GM18505 (cell line): Measurements from ENCODE around the gene HPD.

Experiments
- ATAC-seq: cut with Tn5 transposase; IDR thresholded peaks from one replicate; pipeline ENCODE4 v1.9.1; 2021; ENCODE audit not compliant: unreplicated experiment
- POLR2A ChIP-seq: IDR thresholded peaks from 4 replicates; pipeline ENCODE4 v1.6.1; 2011; ENCODE audit warnings: borderline replicate concordance; ENCODE audit not compliant: insufficient read depth, insufficient read length; ENCODE audit errors: extremely low read depth

Gene HPD

DNA sequence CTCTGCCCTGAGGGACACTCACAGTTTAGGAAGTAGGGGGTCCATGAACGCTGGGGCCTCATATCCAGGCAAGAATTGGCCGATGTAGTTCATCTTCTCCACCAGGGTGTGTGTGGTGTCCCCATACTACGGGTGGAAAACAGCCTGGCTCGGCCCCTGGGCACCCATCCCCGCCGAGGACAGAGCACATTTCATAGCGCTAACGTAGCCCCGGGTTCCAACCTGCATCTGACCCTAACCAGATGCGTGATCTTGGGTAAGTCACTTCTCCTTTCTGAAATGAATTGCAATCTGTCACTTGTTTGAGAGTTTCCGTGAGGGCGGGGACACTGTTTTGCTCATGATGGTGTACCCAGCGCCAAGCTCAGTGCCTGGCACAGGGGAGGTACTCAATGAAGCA lies 9.0 kb downstream of the HPD start:
- no peak for TF ChIP-seq POLR2A
- ATAC-seq, result no peak

DNA sequence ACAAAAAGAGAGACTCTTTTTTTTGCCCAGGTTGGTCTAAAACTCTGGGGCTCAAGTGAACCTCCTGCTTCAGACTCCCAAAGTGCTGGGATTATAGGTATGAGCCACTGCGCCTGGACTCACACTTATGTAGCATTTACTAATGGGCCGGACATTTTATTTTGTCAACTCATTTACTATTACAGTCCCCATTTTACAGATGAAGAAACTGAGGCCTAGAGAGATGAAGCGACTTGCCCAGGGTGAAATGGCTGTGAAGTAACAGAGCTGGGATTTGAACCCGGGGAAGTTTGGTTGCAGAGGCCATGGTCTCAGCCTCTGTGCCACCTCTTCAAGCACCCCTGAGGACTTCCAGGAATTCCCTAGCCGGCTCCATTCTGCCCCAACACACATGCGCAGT lies 9.4 kb downstream of the HPD start:
- no peak for ATAC-seq
- TF ChIP-seq POLR2A, result no peak

DNA sequence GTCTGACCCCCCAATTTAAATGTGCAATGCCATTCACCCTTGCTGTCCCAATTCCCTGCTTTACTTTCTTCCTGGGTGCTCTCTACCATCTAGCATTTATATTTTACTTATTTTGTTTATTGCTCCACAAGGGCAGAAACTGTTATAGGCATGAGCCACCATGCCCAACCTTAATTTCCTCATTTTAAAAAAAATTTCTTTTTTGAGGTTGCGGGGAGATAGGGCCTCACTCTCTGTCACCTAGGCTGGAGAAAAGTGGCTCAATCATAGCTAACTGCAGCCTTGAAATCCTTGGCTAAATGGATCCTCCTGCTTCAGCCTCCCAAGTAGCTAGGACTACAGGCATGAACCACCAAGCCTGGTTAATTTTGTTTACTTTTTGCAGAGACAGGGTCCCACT lies 13.0 kb downstream of the HPD start:
- no peak for TF ChIP-seq POLR2A
- no peak for ATAC-seq

DNA sequence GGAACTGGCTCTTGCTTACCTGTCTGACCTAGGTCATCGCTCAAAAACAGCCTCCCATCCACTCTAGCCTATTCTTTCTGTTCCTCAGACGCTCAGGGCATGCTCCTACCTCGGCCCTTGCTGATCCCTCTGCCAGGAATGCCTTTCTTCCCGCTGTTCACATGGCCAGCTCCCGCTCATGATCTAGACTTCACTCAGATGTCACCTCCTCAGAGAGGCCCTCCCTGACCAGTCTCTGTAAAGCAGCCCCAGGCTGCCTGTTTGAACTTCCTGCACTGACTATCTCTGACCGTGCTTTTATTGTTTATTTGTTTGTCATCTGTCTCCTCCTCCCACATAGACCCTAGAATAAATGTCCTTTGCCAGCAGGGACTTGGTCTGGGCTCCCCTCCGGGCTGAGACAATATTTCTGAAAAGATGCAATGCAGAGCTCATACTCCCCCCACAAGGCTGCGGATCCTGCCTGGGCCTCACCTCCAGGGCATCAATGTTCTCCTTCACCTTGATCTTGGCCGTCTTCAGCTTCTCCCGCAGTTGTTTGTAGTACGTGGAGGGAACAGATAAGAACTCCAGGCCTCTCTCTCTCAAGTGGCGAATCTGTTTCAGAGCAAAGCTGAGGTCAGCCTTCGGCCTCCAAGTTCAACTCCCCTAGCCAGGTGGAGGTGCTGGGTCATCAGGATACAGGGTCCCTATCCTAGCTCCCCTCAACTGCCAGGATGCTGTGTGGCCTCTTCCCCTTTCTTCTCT lies 15.2 kb downstream of the HPD start:
- no peak for TF ChIP-seq POLR2A
- ATAC-seq, result no peak

DNA sequence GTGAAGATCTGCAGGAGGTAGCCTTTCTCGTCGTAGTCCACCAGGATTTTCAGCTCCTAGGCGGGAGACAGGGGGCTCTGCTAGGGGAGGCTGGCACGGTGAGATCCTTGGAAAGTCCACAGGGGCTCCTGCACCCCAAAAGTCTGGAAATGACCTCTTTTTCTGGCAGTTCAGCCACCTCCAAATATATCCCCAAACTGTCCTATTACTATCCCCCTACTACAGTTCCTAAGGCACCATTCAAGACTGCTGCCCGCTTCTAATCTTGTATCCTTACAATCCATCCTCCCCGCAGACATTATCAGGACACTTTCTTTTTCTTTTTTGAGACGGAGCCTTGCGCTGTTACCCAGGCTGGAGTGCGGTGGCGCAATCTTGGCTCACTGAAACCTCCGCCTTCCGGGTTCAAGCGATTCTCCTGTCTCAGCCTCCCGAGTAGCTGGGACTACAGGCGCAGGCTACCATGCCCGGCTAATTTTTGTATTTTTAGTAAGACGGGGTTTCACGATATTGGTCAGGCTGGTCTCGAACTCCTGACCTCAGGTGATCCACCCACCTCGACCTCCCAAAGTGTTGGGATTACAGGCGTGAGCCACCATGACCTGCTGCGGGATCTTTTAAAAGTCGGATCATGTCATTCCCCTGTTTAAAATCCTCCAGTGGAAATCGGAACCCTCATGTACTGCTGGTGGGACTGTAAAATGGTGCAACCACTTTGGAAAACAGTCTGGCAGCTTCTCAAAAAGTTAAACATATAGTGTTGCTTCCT lies 18.5 kb downstream of the HPD start:
- TF ChIP-seq POLR2A, result no peak
- no peak for ATAC-seq

DNA sequence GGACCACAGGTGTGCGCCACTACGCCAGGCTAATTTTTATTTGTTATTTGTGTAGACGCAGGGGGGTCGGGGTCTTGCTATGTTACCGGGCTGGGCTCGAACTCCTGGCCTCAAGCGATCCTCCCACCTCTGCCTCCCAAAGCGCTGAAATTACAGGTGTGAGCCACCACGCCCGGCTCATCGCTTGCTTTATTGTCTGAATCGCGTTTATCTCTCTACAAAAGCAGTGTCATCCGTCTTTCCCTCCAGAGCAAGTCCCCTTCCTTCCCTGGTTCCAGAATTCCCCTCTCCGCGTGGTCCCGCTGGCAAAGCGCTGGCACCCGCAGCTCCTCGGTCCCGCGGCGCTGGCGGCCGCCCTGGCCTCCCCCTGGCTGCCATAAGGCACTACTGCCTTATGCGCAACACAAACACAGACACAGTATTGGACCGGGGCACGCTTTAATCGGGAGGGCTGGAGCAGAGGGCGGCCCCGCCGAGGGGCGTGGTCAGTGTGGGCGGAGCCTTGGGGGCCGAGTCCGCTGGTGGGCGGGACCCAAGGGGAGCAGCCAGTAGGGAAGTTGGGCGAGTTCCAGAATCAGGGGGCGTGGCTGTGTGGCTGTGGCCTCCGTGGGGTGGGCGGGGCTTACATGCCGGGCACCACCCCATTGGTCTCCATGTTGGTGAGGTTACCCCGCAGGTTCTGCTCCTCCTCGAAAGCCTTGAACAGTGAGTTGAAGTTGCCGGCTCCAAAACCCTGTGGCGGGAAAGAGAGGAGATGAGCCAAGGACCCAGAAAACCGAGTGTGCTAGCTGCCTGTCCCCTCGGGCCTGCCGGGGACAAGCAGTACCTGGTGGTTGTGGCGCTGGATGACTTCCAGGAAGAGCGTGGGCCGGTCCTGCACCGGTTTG lies 19.3 kb downstream of the HPD start:
- peak; percentile 68 for TF ChIP-seq POLR2A
- peak; percentile 85 for ATAC-seq

DNA sequence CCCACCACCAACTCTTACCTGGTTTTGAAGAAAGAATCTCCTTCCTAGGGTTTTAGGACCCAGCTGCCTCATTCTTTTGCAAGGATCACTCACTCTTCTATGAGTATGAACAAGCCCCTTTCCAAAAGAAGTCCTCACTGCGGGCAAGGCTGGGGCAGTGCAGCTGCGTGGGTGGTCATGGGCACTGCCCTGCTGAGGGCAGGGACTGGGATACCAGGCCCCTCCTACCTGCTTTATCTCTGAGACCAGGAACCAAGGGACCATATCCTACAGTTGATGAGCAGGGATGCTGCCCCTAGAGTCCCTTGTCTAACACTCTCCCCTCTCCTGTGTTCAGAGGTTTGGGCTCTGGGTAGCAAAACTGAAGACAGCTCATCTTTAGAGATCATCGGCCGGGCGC lies 20.5 kb downstream of the HPD start:
- ATAC-seq, result no peak
- TF ChIP-seq POLR2A, result no peak

DNA sequence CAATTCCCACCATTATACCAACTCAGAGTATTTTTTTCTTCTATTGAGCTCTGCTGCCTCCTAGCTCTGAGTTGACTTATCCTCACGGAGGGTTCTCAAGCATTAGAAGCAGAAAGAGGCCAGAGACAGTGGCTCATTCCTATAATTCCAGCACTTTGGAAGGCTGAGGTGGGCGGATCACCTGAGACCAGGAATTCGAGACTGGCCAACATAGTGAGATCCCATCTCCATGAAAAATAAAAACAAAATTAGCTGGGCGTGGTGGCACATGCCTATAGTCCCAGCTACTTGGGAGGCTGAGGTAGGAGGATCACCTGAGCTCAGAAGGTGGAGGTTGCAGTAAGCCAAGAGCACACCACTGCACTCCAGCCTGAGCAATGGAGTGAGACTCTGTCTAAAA lies 21.0 kb downstream of the HPD start:
- ATAC-seq, result no peak
- TF ChIP-seq POLR2A, result no peak

DNA sequence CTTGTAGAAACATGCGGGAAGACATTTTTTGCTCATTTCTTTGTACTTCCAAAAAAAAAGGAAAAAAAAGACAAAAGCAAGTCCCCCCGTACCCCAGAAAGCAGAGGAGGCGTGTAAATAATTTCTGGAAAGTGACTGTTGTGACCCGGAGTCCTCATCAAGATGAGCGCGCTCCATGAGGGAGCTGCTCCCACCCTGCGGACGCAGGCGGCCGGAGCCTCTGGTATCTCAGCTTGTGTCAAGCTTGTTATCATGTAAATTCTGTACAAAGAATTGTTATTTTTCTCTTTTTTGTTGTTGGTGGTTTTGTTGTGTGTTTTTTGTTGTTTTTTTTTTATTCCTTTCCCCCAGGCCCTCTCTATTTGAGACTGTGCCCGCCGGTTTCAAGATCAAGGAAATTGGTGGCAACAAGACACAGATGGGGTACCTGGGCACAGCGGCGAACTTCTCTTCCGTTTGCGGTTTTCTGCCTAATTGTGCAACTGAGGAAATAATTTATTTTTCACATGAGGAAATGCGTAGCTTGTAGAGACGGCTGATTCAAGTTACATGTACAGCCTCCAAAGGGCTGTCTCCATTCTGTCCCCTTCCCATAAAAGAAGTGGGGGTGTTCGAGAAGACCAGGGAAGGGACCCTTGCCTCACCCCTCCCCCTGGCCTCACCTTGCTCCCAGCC lies 27.0 kb downstream of the HPD start:
- no peak for ATAC-seq
- TF ChIP-seq POLR2A, result no peak

DNA sequence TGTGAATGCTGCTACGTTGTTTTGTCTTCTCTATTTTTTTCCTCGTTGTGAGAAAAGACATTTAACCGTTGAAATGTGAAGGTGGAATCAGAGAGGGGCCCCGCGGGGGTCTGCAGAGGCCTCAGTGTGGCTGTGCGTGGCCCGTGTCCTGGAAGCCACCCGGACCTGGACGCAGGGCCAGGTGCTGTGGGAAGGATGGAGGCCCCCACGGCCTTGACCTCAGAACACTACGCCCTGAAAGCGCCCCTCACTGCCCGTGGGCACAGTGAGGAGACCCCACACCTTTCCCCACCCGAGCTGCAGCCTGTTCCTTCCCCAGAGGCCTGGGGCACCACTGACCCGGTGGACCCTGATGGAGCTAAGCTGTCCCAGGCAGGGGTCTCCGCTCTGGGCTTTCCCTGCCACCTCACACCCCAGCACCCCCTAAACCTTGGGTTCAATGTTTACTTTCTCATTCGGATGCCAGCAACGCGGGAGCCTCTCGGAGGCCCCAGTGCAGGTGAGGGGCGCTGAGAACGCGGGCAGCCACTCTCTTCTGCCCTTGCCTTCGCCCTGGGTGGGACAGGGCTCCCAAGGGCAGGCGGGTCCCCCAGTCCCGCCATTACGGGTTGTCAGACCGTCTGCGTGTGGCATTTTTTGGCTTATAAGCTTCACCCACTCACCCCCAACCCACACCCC lies 27.9 kb downstream of the HPD start:
- TF ChIP-seq POLR2A, result no peak
- no peak for ATAC-seq

DNA sequence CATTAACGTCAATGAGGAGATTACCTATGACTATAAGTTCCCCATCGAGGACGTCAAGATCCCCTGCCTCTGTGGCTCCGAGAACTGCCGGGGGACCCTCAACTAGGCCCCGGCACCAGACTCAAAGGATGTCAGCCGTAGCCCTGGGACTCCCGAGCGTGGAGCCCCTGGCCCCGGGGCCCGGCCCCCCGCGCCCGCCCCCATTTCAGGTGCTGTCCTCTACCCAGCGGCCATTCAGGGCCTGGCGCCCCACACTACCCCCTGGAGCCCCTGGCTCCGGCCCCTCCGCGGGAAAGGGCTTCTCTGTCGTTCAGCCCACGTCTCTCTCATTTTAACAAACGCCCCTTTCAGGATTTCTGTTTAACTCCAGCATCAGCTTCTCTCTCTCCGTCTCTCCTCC lies 28.5 kb downstream of the HPD start:
- no peak for ATAC-seq

DNA sequence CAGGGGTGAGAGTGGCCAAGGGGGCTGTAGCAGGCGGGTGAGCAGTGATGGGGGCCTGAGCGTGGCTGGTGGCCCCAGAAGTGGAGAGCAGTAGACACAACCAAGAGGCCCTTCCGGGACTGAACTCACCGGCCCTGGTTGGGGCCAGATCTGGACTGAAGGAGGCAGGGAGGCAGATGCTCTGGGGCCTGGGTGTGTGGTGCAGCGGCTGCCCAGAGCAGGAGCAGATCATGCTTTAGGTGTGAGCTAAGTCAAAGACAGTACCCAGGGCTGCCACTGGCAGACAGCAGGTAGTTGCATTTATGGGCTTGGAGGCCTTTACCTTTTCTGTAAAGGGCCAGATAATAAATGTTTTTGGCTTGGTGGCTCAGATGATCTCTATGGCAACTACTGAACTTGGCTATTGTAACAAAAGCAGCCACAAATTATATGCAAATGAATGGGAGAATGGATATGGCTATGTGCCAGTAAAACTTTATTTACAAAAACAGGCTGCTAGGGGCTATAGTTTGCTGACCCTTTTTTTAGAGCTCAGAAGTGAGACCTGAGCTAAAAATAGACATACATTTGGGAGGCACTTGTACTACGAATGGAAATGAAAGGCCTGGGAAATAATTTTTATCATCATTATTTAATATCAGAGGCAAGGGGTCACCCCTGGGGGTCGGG lies 29.3 kb downstream of the HPD start:
- no peak for ATAC-seq
- no peak for TF ChIP-seq POLR2A

More for the DNA sequence above, 28.5 kb downstream of the HPD start:
- TF ChIP-seq POLR2A, result no peak

DNA sequence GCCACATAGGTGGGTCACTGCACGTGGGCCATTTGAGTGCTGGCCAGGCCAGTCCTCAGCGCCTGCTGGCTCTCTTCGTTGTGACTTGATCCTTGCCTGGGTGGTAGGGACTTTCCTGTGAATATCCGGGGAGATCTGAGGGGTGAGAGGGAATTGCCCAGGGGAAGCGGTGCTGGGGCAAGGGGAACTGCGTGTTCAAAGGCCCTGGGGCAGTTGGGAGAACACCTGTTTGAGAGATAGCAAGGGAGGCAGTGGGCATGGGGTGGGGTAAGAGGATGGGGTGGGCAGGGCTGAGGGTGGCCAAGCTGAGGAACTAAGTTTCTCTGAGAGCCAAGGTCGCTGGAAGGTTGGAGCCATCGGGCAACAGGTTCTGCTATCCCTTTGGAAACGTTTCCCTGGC lies 29.8 kb downstream of the HPD start:
- TF ChIP-seq POLR2A, result no peak
- no peak for ATAC-seq

DNA sequence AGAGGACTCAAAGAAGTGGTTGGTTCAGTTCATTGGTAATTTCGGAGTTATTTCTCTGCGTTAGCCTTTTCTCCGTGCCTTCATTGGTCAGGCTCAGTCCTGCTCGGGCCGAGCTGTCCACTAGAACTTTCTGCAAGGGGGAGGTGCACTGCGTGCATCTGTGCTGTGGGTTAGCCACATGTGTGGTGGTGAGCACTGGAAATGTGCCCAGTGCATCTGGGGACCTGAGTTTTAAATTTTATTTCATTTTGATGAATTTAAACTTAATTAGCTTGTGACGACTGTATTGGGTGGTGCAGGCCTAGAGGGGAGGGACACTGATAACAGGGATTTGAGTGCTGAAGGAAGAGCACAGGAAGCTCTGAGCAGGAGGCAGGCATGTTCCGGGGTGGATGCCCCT lies 30.4 kb downstream of the HPD start:
- no peak for TF ChIP-seq POLR2A
- no peak for ATAC-seq
